Mesenteric fat pad (tissue), 1 donor: ENCODE data around the gene TFF2. TPM values are rescaled to one million over a fixed set of nuclear protein-coding genes. Genes with fewer than 3 reads are reported as not detected.

ENCODE experiments used
- DNase-seq: peaks from one replicate; pipeline ENCODE4 v3.0.0-alpha.2; 2020; ENCODE audit warnings: low spot score
- long read RNA-seq: library from polyadenylated mRNA; unstranded; transcript quantifications from one replicate; pipeline ENCODE4 v2.0.0, GENCODE V29; 2020
- total RNA-seq: library from RNA; stranded (reverse); fragmentation: NEBNext Ultra II Directional; extraction: Animal tissue kit (Norgen Biotek cat#: 25700); gene quantifications from one replicate; pipeline ENCODE4 v1.2.1, GENCODE V29; 2021
- donor health status: DM: yes; HTN: yes; CAD: no.

The TFF2 gene, protein sequence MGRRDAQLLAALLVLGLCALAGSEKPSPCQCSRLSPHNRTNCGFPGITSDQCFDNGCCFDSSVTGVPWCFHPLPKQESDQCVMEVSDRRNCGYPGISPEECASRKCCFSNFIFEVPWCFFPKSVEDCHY
- not detected for total RNA-seq
- long read RNA-seq: 0 reads

DNA sequence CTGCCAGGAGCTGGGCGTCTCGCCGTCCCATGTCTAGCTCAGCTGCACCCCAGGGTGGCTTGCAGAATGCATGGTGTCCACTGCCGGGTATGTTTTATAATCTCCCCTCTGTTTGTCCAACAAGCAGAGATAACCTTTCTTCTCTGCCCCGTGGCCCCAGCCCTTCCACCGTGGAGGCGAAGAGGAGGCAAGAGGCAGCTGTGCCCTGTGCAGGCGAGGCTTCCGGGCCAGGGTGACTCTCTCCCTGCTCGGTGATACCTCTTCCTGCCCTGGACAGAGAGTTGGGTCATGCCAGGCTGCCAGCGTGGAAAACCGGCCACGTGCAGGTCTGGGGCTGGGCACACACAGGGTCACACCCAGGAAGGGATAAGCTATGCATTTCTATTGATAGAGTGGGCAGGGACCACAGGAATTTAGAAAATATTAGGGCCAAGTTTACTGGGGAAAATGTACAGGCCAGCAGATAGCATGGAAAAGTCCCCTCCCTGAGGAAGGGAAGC, at the start of gene TFF2:
TSS of gene TFF2 (minus strand) at position 68 of the 500 bp plus-strand sequence. CDS start at position 31, 37 bp downstream.
- peak; percentile 83 for DNase-seq

GRCh38 chr21:42400525-42400924, 49.7 kb upstream of the TFF2 start:
- DNase-seq: no peak

DNA sequence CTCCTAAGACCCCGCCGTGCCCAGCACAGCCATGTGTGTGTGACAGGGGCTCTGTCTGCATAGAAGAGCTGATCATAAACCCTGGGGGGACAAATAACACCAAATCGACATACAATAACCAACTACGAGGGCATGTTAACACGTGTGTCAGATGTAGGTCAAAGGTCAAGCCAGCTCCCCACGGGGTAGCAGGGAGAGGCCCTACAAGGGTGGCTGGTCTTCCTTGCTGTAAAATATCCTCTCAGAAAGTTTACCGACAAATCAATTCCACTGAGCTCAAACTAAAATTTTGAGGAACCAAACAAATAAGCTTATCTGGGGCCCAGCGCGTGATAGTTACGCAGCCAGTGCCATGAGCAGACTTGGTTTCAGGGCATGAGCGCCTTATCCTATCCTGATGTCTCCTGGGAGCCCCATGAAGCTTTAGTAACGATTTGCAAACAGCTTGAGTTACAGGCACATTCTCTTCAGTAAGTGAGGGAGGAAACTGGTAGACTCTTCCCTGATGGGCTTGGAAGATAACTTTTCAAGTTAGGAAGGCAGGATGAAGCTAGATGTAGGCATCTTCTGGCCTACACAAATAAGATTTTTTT, 47.7 kb upstream of the TFF2 start:
- peak; percentile 47 for DNase-seq

DNA sequence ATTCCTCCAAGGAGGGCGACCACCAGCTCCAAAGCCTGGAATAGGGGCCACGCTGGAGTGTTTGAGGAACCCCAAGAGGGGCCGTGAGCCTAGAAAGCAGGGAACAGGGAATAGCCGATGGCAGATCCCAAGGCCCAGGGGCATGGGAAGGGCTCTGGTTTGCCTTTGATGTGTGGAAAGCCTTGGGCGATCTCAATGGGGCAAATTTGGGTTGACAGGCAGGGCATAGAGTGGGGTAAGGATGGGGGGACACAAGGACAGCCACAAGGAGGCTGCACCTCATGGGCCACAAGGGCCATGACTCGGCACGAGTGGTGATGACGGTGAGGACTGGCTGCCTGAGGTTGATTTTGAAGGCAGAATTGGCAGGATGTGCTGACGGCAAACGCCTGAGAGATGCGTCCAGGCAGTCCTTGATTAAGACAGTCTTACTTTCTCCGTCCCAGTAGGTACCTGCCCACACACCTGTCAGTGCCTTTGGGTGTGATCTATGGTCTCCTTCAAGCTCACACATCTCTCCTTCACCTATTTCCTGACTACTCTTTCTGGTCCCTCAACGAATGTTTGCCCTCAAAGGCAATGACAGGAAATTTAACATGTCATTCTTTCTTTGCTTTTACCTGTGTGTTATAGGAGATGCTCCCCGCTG, 47.1 kb upstream of the TFF2 start:
- peak; percentile 60 for DNase-seq

DNA sequence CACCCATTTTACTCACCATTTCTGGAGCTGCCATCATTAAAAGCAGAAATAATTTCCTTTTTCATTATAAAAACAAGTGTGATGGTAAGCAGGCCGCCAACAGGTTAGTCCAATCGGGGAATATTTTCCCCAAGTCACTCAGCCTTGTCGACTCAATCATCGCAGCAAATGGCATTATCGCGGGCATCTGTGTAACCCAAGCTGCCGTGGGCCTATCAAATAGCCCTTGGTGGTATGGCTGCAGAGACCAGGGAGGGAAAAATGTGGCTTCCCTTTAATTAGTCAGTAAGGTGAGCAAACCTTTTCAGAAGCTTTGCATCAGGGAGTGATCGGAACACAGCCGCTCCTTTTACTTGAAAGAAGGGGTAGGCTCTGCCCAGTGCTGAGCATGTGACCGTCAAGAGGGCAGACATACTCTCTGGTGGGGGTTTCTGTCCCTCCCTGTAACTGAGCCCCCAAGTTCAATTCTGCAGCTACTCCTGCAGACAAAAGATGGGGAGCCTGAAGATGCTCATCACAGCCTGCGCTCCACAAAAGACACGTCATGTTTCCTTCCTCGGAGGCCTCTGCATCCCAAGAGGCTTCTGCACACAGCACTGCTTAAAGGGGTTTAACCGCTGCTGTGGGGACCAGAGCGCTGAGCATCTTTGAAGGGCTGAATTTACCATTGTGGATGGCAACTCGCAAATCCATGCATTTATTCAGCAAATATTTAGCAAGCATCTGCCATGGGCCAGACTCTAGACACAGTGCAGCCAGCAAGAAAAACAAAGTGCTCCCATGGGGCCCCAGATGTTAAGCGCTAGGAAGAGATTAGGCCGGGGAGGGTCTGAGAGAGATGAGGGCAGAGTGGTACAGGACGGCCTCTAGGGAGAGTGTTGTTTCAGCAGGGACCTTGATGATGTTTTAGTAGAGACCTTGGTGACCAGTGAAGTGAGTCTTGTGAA, 46.3 kb upstream of the TFF2 start:
- peak; percentile 65 for DNase-seq

- no peak for DNase-seq
Observed at GRCh38 chr21:42395905-42396651, 45.3 kb upstream of the TFF2 start, which contains the start of gene TMPRSS3. TMPRSS3 (minus strand) TSS chr21:42396052; CDS start chr21:42395417, 635 bp downstream.

- no peak for DNase-seq
Observed at GRCh38 chr21:42395302-42395701, 44.5 kb upstream of the TFF2 start.

DNA sequence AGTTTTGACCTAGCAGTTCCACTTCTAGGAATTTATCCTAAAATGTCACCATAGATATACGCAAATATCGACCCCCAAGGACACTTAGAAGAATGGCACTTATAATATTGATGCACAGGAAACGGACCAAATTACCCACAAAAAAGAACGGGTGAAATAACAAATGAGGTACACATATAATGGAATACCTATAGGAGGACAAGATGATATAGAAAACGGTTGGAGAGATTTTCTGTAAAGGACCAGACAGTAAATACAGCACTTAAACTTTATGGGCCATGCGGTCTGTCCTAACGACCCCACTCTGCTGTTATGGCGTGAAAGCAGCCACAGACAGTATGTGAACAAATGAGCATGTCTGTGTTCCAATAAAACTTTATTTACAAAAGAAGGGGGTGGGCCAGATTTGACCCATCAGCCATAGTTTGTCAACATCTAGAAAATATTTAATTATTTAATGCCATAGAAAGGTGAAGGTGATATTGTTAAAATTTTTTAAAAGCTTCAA, 42.7 kb upstream of the TFF2 start:
- no peak for DNase-seq

- DNase-seq: no peak
Observed at GRCh38 chr21:42392731-42393442, 42.1 kb upstream of the TFF2 start.

DNA sequence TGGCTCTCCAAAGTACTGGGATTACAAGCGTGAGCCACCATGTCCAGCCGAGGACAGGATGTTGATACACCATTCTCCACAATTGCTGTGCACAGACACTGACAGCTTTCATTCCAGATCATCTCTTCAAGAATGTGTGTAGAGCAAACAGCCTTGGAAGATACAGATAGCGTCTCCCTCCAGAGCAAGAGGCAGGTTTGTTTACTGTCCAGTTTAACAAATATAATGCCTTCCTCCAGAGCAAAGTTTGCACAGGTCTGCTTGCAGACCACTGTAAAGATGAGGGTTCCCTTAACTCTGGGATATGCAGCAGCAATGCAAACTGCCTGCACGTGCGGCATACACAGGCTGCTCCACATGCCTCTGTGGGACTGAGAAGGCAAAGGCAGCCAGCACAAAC, 40.5 kb upstream of the TFF2 start:
- no peak for DNase-seq

GRCh38 chr21:42390696-42391095, 39.9 kb upstream of the TFF2 start:
- DNase-seq: no peak

DNA sequence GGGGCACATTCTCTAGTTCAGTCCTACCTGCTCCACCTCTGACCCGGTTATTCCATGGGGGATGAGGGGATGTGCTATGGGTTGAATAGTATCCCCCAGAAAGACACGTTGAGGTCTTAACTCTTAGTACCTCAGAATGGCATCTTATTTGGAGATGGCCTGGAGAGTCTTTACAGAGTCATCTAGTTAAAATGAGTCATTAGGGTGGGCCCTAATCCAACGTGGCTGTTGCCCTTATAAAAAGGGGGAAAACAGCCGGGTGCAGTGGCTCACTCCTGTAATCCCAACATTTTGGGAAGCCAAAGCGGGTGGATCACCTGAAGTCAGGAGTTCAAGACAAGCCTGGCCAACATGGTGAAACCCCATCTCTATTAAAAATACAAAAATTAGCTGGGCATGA, 39.4 kb upstream of the TFF2 start:
- no peak for DNase-seq

- DNase-seq: no peak
Observed at GRCh38 chr21:42389449-42389835, 38.6 kb upstream of the TFF2 start.

- no peak for DNase-seq
Observed at GRCh38 chr21:42388740-42389448, 38.1 kb upstream of the TFF2 start.

DNA sequence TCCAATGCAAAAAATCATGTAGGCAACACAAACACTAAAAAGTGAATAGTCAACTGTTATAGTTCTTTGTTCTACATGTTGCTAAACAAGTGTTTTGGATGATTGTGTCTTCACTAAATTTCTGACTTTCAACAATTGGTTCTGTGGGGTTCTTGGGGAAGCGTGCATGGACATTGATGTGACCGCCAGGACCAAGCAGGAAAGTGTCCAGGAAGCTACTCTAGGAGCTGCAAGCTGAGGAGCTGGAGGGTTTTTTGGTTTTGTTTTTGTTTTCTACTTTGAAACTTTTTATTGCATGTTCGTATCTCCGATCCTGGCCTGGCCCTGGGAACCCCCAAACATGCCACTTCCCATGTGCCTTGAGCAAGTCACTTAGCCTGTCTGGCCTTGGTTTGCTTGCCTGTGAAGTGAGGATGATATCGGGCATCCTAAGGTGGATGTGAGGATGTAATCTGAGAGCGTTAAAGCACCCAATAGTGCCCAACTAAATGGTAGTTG, 37.1 kb upstream of the TFF2 start:
- no peak for DNase-seq

DNA sequence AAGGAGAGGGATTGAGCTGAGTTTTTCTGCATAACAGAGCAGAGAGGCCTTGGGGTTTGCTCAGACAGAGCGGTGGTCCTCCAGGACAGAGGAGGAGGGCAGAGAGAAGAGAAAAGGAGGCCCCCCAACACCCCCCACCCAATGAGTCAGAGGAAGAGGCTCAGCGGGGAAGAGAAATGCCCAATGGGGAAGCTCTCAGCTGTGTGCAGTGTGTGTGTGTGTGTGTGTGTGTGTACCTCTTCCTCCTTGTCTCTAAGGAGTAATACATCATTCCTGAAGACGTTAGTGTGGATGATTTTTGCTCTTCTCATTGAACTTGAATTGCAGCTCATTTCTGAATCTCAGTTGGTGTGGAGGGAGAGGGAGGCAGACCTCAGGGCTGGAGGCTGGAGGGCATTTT, 36.4 kb upstream of the TFF2 start:
- no peak for DNase-seq

GRCh38 chr21:42386034-42386591, 35.3 kb upstream of the TFF2 start:
- no peak for DNase-seq

DNA sequence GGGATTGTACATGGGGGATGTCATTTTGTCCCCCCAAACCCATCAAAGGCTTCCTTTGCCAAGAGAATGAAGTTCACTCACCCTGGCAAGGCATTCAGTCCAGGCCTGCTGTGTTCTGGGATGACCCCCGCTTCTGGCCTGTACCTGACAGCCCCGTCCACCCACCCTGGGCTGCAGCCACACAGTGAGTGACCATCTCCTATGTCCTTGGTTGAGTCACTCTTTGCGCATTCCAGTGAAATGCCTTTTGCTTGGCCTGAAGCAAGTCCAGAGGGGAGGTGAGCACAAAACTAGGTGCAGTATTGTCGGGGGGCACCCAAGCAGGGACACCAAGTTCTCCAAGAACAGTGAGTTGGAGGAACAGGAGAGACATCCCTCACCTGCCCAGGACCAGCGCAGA, 34.8 kb upstream of the TFF2 start:
- no peak for DNase-seq

- DNase-seq: no peak
Observed at GRCh38 chr21:42384989-42385388, 34.2 kb upstream of the TFF2 start.
